ENCODE data around the gene MSMO1.

The MSMO1 gene

GRCh38 chr4:165361810-165362209, 34.3 kb downstream of the MSMO1 start:
- no peak for DNase-seq

- DNase-seq = no peak
Measured at GRCh38 chr4:165364452-165365080, 37.1 kb downstream of the MSMO1 start.

- DNase-seq = no peak
Measured at GRCh38 chr4:165367040-165367439, 39.6 kb downstream of the MSMO1 start.

GRCh38 chr4:165368114-165368513, 40.6 kb downstream of the MSMO1 start:
- no peak for DNase-seq

GRCh38 chr4:165368567-165368966, 41.1 kb downstream of the MSMO1 start:
- no peak for DNase-seq

GRCh38 chr4:165369522-165369921, 42.1 kb downstream of the MSMO1 start:
- no peak for DNase-seq

- DNase-seq = no peak
Measured at GRCh38 chr4:165370530-165370929, 43.1 kb downstream of the MSMO1 start.

GRCh38 chr4:165375465-165375864, 48.0 kb downstream of the MSMO1 start:
- no peak for DNase-seq

GRCh38 chr4:165378398-165378744, 50.9 kb downstream of the MSMO1 start:
- no peak for DNase-seq

- peak; percentile 81 for DNase-seq
Measured at GRCh38 chr4:165378745-165379677, 51.5 kb downstream of the MSMO1 start, which contains the start of gene CPE. Gene CPE, plus strand, starts transcription at chr4:165379008. Its CDS starts 214 bp downstream, at chr4:165379222.

GRCh38 chr4:165379678-165380064, 52.2 kb downstream of the MSMO1 start:
- no peak for DNase-seq

- no peak for DNase-seq
Measured at GRCh38 chr4:165380805-165381204, 53.3 kb downstream of the MSMO1 start.

GRCh38 chr4:165381821-165382373, 54.4 kb downstream of the MSMO1 start:
- no peak for DNase-seq

GRCh38 chr4:165382640-165383039, 55.2 kb downstream of the MSMO1 start:
- DNase-seq = no peak

GRCh38 chr4:165383591-165384073, 56.2 kb downstream of the MSMO1 start:
- no peak for DNase-seq

GRCh38 chr4:165384186-165384585, 56.7 kb downstream of the MSMO1 start:
- DNase-seq = no peak

- peak; percentile 14 for DNase-seq
Measured at GRCh38 chr4:165384598-165384997, 57.1 kb downstream of the MSMO1 start.

GRCh38 chr4:165385126-165385525, 57.7 kb downstream of the MSMO1 start:
- no peak for DNase-seq

GRCh38 chr4:165386328-165386727, 58.9 kb downstream of the MSMO1 start:
- peak; percentile 74 for DNase-seq

- DNase-seq = no peak
Measured at GRCh38 chr4:165388756-165389155, 61.3 kb downstream of the MSMO1 start.

Data from NCI-H526 treated with DMSO at 0.1 percent for 48 hours (cell line).